Prostate gland (tissue), 2 donors: ENCODE measurements around the gene CEACAM6. TPM values are rescaled to one million over a fixed set of nuclear protein-coding genes. Genes with fewer than 3 reads are reported as not detected.

Experiments
- DNase-seq: peaks from one replicate; pipeline ENCODE4 v3.0.0-alpha.2; 2019; ENCODE audit warnings: low spot score
- H3K27ac ChIP-seq, 2 donors: fragments of 200-600 bp; sonication (generic); 2 replicates each; pipeline ENCODE4 v1.5.1; 2017 to 2019
- H3K27me3 ChIP-seq: fragments of 200-600 bp; sonication (generic); replicated peaks from 2 replicates; pipeline ENCODE4 v1.5.1; 2019; ENCODE audit not compliant: insufficient read depth
- H3K36me3 ChIP-seq, 2 donors: fragments of 200-600 bp; sonication (generic); 1 replicate in 1 of 2; 2 replicates in 1 of 2; pipeline versions ENCODE4 v1.5.1 to v1.8.1; 2017 to 2019
- H3K4me1 ChIP-seq: fragments of 200-600 bp; sonication (generic); replicated peaks from 2 replicates; pipeline ENCODE4 v1.5.1; 2019
- H3K4me3 ChIP-seq, 2 donors: fragments of 200-600 bp; sonication (generic); 2 replicates each; pipeline ENCODE4 v1.5.1; 2017 to 2019
- H3K9me3 ChIP-seq: fragments of 200-600 bp; sonication (generic); 2 replicates; pipeline ENCODE4 v1.5.1; 2017
- POLR2A ChIP-seq: fragments of 450-650 bp; IDR thresholded peaks from one replicate; pipeline ENCODE4 v1.6.1; 2016; ENCODE audit warnings: antibody characterized with exemption, mild to moderate bottlenecking
- POLR2AphosphoS5 ChIP-seq: sonication (generic); formaldehyde crosslinking; IDR thresholded peaks from one replicate; pipeline ENCODE4 v1.6.1; 2017; ENCODE audit warnings: antibody characterized with exemption
- WGBS: methylation state at CpG from one replicate; pipeline ENCODE4 v1.1.5; 2018; 5-methylcytosine and 5-hydroxymethylcytosine counted together
- intact Hi-C: fragments of 100-400 bp; cut with DNase I; formaldehyde crosslinking; loops from one replicate; pipeline ENCODE4 v1.14.2; 2022
- total RNA-seq, 2 donors: library from RNA; depleted of rRNA; stranded (reverse); fragments of >200 nt; gene quantifications; one replicate each; pipeline ENCODE4 v1.1.0, GENCODE V29; 2016
- TF ChIP-seq, protein P1 (sequence below), 4 experiments: fragments of 200-600 bp in 2 of 4; fragments of 450-650 bp in 2 of 4; sonication (generic) in 2 of 4; IDR thresholded peaks; 1 replicate in 3 of 4; 2 replicates in 1 of 4; pipeline ENCODE4 v1.5.1; 2016 to 2019; ENCODE audit warnings: antibody characterized with exemption in 4 of 4, mild to moderate bottlenecking in 2 of 4, moderate library complexity in 2 of 4

CEACAM6 gene
- total RNA-seq, 2 donors from 2014 or later = 2.5 to 6.3 TPM

- H3K27ac ChIP-seq = no peak overlapping the region
- peaks cover 13% of the 10 kb centered on the region for H3K27me3 ChIP-seq
- DNase-seq = no peak
- no peaks in the 10 kb centered on the region for H3K4me1 ChIP-seq
- TF ChIP-seq POLR2AphosphoS5 = no peak
- TF ChIP-seq, protein P1, sequence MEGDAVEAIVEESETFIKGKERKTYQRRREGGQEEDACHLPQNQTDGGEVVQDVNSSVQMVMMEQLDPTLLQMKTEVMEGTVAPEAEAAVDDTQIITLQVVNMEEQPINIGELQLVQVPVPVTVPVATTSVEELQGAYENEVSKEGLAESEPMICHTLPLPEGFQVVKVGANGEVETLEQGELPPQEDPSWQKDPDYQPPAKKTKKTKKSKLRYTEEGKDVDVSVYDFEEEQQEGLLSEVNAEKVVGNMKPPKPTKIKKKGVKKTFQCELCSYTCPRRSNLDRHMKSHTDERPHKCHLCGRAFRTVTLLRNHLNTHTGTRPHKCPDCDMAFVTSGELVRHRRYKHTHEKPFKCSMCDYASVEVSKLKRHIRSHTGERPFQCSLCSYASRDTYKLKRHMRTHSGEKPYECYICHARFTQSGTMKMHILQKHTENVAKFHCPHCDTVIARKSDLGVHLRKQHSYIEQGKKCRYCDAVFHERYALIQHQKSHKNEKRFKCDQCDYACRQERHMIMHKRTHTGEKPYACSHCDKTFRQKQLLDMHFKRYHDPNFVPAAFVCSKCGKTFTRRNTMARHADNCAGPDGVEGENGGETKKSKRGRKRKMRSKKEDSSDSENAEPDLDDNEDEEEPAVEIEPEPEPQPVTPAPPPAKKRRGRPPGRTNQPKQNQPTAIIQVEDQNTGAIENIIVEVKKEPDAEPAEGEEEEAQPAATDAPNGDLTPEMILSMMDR (IDR thresholded peaks at IDR 0.05) = no peak
- TF ChIP-seq POLR2A = no peak
- no peak overlapping the region for H3K4me3 ChIP-seq
- intact Hi-C loops = no loop called here
- H3K9me3 ChIP-seq = no peaks in the 10 kb centered on the region
- WGBS = 87% methylated on average over 8 of the region's 8 CpGs
- H3K36me3 ChIP-seq = no peaks in the 10 kb centered on the region
Measured at GRCh38 chr19:41709951-41710645, 45.2 kb upstream of the CEACAM6 start.

DNA sequence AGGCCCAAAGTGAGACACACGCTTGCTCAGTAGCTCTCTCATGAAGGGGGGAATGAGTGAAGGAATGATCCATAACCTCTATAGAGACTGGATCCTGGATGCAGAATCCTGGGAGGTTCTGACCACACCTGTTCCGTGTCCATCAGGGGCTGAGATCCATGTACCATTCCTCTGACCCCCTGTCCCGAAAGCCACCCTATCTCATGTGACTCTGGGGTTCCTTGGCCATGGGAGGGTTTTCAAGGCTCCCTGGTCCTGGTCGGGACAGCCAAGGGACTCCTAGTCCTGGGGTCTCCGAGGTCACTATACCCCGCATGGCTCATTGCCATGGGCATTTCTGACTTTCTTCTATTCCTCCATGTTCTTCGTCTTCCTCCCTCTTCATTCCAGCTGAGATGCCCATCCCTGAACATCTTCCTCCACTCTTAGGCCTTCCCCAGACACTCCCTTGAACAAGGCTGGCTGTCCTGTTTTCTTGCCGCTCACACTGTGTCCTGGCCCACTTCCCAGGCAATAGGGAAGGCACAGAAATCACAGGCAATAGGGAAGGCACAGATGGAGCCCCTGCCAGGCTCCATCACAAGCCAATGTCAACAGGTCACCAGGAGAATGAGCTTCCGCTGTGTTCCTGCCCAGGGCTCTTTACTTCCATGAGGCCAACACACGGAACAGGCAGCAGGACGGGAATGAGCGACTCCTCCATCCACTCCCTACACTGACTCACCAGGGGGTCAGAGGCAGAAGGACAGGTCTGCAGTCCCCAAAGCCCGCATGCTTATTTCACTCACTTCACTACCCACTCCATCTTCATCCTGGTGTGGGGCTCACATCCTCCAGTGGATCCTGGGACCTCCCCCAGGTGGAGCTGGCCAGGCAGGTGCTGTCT lies 43.7 kb upstream of the CEACAM6 start:
- H3K27ac ChIP-seq = no peak overlapping the region
- 93% methylated on average over 13 of the region's 13 CpGs for WGBS
- peaks cover 9% of the 10 kb centered on the region for H3K27me3 ChIP-seq
- H3K9me3 ChIP-seq = no peaks in the 10 kb centered on the region
- no peak overlapping the region for H3K4me3 ChIP-seq
- intact Hi-C loops = no loop called here
- TF ChIP-seq, protein P1 (IDR thresholded peaks at IDR 0.05) = no peak
- no peak for TF ChIP-seq POLR2A
- H3K36me3 ChIP-seq = no peaks in the 10 kb centered on the region
- H3K4me1 ChIP-seq = no peaks in the 10 kb centered on the region
- no peak for DNase-seq

DNA sequence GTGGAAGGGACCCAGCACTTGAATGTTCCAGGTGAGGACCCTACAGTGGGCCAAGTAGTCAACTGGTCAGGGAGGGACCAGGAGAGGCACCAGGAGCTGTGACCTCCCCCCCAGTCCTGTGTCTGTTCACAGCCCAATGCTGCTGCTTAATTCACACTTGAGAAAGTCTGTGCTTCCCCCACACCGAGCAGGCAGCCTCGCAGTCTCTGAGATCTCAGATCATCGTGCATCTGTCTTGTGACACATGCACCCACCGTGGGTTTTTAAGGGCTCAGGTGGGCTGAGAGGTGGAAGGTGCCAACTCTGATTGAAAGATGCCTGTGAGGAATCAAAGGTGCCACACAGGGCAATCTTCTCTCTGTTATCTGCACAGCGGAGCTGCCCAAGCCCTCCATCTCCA lies 40.7 kb upstream of the CEACAM6 start:
- H3K4me1 ChIP-seq = no peaks in the 10 kb centered on the region
- no peaks in the 10 kb centered on the region for H3K27me3 ChIP-seq
- no peak for TF ChIP-seq POLR2AphosphoS5
- TF ChIP-seq, protein P1 (IDR thresholded peaks at IDR 0.05) = no peak
- no peak for TF ChIP-seq POLR2A
- no peak for DNase-seq
- no peaks in the 10 kb centered on the region for H3K36me3 ChIP-seq
- no peak overlapping the region for H3K27ac ChIP-seq
- intact Hi-C loops = no loop called here
- H3K4me3 ChIP-seq = no peak overlapping the region
- H3K9me3 ChIP-seq = no peaks in the 10 kb centered on the region
- WGBS = 86% methylated on average over 5 of the region's 5 CpGs

DNA sequence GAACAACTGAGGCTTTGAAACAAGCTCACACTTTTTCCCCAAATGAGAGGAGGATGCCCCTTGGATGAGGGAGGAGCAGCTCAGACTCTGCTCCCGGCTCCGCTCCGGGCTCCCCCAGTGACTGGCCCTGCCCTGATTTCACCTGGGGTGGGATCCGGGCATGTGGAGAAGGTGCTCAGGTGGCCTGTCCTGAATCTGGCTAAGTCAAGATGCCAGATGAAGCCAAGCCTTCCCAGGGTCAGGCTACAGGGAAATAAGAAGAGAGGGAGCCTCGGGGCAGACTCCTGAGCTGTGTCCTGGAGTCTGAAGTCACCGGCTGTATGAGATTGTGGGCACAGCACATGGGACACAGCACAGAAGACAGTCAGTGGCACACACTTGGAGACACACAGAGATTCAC lies 36.6 kb upstream of the CEACAM6 start:
- Histone ChIP-seq H3K4me3 (no peak overlapping the region), H3K36me3 (no peaks in the 10 kb centered on the region), H3K27me3 (no peaks in the 10 kb centered on the region), H3K27ac (no peak overlapping the region), H3K9me3 (no peaks in the 10 kb centered on the region), H3K4me1 (no peaks in the 10 kb centered on the region)
- DNase-seq = no peak
- WGBS = 79% methylated on average over 6 of the region's 6 CpGs
- no peak for TF ChIP-seq POLR2AphosphoS5
- TF ChIP-seq, protein P1 (IDR thresholded peaks at IDR 0.05) = no peak
- TF ChIP-seq POLR2A = no peak
- intact Hi-C loops = no loop called here
